CD4-positive, alpha-beta memory T cell (primary cell): Measurements from ENCODE around the gene SRD5A1. TPM values are rescaled to one million over a fixed set of nuclear protein-coding genes. Genes with fewer than 3 reads are reported as not detected.

Experiments
- CTCF ChIA-PET: fragments of 350-600 bp; sonication (Branson Sonifier 250); formaldehyde crosslinking; loops from one replicate; lab custom pipeline; 2021; ENCODE audit warnings: inconsistent platforms; ENCODE audit not compliant: partially characterized antibody; lab: Charles Lee
- POLR2A ChIA-PET: fragments of 350-600 bp; sonication (Branson Sonifier 250); formaldehyde crosslinking; loops from one replicate; lab custom pipeline; 2021; ENCODE audit not compliant: partially characterized antibody; lab: Charles Lee
- DNase-seq, 5 donors: peaks; one replicate each; pipeline versions ENCODE4 v3.0.0 to v3.0.0-alpha.2; 2020 to 2022; ENCODE audit warnings: mixed read lengths in 1 of 5
- H3K27ac ChIP-seq: one replicate; pipeline ENCODE4 v1.7.0; 2013; ENCODE audit warnings: low read depth, low read length
- H3K27me3 ChIP-seq: 2 replicates; pipeline ENCODE4 v1.7.0; 2013; ENCODE audit warnings: mild to moderate bottlenecking, low read length, moderate library complexity; ENCODE audit not compliant: insufficient read depth
- H3K36me3 ChIP-seq: 2 replicates; pipeline ENCODE4 v1.7.0; 2013; ENCODE audit warnings: mild to moderate bottlenecking, low read length, moderate library complexity; ENCODE audit not compliant: insufficient read depth
- H3K4me1 ChIP-seq: 2 replicates; pipeline ENCODE4 v1.7.0; 2013; ENCODE audit warnings: mild to moderate bottlenecking, low read length, moderate library complexity; ENCODE audit not compliant: insufficient read depth
- H3K4me3 ChIP-seq, 2 donors: one replicate each; pipeline ENCODE4 v1.7.0; 2013; ENCODE audit warnings: low read length in 2 of 2, mild to moderate bottlenecking in 1 of 2
- H3K9me3 ChIP-seq, 2 donors: one replicate each; pipeline ENCODE4 v1.7.0; 2013; ENCODE audit warnings: low read length in 2 of 2, control low read depth in 1 of 2; ENCODE audit not compliant: control insufficient read depth in 1 of 2
- H3K27ac Mint-ChIP-seq, 7 donors: one replicate each; pipeline ENCODE4 v1.8.0; 2020 to 2021; ENCODE audit warnings: mixed read lengths in 7 of 7, mild to moderate bottlenecking in 6 of 7, inconsistent platforms in 3 of 7, moderate library complexity in 3 of 7
- H3K27me3 Mint-ChIP-seq, 2 donors: one replicate each; pipeline ENCODE4 v1.8.0; 2020 to 2021; ENCODE audit warnings: mixed read lengths in 2 of 2
- H3K36me3 Mint-ChIP-seq, 2 donors: one replicate each; pipeline ENCODE4 v1.8.0; 2020 to 2021; ENCODE audit warnings: mixed read lengths in 2 of 2, inconsistent platforms in 1 of 2, mild to moderate bottlenecking in 1 of 2
- H3K4me1 Mint-ChIP-seq, 4 donors: one replicate each; pipeline ENCODE4 v1.8.0; 2020 to 2021; ENCODE audit warnings: mixed read lengths in 4 of 4, mild to moderate bottlenecking in 1 of 4
- H3K4me3 Mint-ChIP-seq, 8 donors: one replicate each; pipeline ENCODE4 v1.8.0; 2020 to 2021; ENCODE audit warnings: mixed read lengths in 8 of 8, mild to moderate bottlenecking in 7 of 8, moderate library complexity in 6 of 8, inconsistent platforms in 3 of 8
- H3K9me3 Mint-ChIP-seq, 8 donors: one replicate each; pipeline ENCODE4 v1.8.0; 2020 to 2021; ENCODE audit warnings: mixed read lengths in 8 of 8, mild to moderate bottlenecking in 5 of 8, inconsistent platforms in 3 of 8, moderate library complexity in 1 of 8
- intact Hi-C: fragments of 100-400 bp; cut with micrococcal nuclease; formaldehyde crosslinking; loops from one replicate; pipeline ENCODE4 v1.15.1; 2023
- polyA plus RNA-seq, 2 donors: library from polyadenylated mRNA; unstranded; fragments of 300-500 nt; fragmentation: Illumina TruSeq; gene quantifications; one replicate each; pipeline ENCODE4 v1.2.3, GENCODE V29; 2021
- total RNA-seq, 2 experiments: library from RNA; stranded (reverse); gene quantifications; one replicate each; pipeline ENCODE4 v1.2.3, GENCODE V29; 2021

Gene SRD5A1
- total and polyA plus RNA-seq, 4 experiments from 2014 or later: 5.4 to 11.2 (median 8.5) TPM

GRCh38 chr5:6720561-6720921, 87.3 kb downstream of the SRD5A1 start:
- no peak overlapping the region for H3K4me3 ChIP-seq
- CTCF ChIA-PET: no interaction called here
- H3K27me3 ChIP-seq: no peaks in the 10 kb centered on the region
- Mint-ChIP-seq H3K27ac (peak overlapping the region in 3 of 7 donors; percentile 53 to 91 (median 74)), H3K27me3 (no peaks in the 10 kb centered on the region), H3K36me3 (peaks cover 9 to 31% of the 10 kb centered on the region in 2 donors), H3K9me3 (no peaks in the 10 kb centered on the region), H3K4me3 (peak overlapping the region in 2 of 8 donors; percentile 46 to 59), H3K4me1 (peaks cover 70 to 98% (median 85%) of the 10 kb centered on the region in 4 donors)
- POLR2A ChIA-PET: no interaction called here
- H3K4me1 ChIP-seq: peaks cover 73% of the 10 kb centered on the region
- H3K27ac ChIP-seq: no peak overlapping the region
- H3K9me3 ChIP-seq: no peaks in the 10 kb centered on the region
- H3K36me3 ChIP-seq: peaks cover 11% of the 10 kb centered on the region
- no peak for DNase-seq
- intact Hi-C loops: no loop called here

- Histone ChIP-seq H3K4me1 (peaks cover 72% of the 10 kb centered on the region), H3K27me3 (no peaks in the 10 kb centered on the region), H3K4me3 (no peak overlapping the region), H3K9me3 (no peaks in the 10 kb centered on the region), H3K27ac (no peak overlapping the region), H3K36me3 (peaks cover 11% of the 10 kb centered on the region)
- peaks cover 67 to 98% (median 85%) of the 10 kb centered on the region in 4 donors for H3K4me1 Mint-ChIP-seq
- CTCF ChIA-PET: interaction anchor here (1.4 to 2.4 kb wide), 2 partner anchors 24 to 88 kb away, joined by 3 to 7 read pairs; partner anchors contain the start of genes NSUN2 and SRD5A1
- peak overlapping the region in 5 of 7 donors; percentile 40 to 79 (median 70) for H3K27ac Mint-ChIP-seq
- intact Hi-C loops: no loop called here
- H3K9me3 Mint-ChIP-seq: no peaks in the 10 kb centered on the region
- H3K4me3 Mint-ChIP-seq: peak overlapping the region in 6 of 8 donors; percentile 59 to 78 (median 72)
- POLR2A ChIA-PET: interaction anchor here (1.4 kb wide), 1 partner anchor 88 kb away, joined by 4 read pairs; the partner anchor contains the start of genes NSUN2 and SRD5A1
- H3K36me3 Mint-ChIP-seq: peaks cover 9 to 38% of the 10 kb centered on the region in 2 donors
- no peak for DNase-seq
- H3K27me3 Mint-ChIP-seq: no peaks in the 10 kb centered on the region
These were observed 88.2 kb downstream of the SRD5A1 start for GRCh38 chr5:6721442-6721841.

- H3K4me3 Mint-ChIP-seq: peak overlapping the region in 7 of 8 donors; percentile 55 to 73 (median 69)
- peaks cover 9 to 41% of the 10 kb centered on the region in 2 donors for H3K36me3 Mint-ChIP-seq
- ChIA-PET CTCF (interaction anchor here (1.3 to 2.4 kb wide), 3 partner anchors 13 to 89 kb away, joined by 3 to 7 read pairs (median 5); partner anchors contain the start of genes NSUN2 and SRD5A1), POLR2A (interaction anchor here (0.8 to 1.4 kb wide), 2 partner anchors 9 to 89 kb away, joined by 3 to 4 read pairs; partner anchors contain the start of genes NSUN2 and SRD5A1)
- Histone ChIP-seq H3K36me3 (peaks cover 11% of the 10 kb centered on the region), H3K27me3 (no peaks in the 10 kb centered on the region), H3K27ac (no peak overlapping the region), H3K4me1 (peaks cover 72% of the 10 kb centered on the region), H3K4me3 (no peak overlapping the region), H3K9me3 (no peaks in the 10 kb centered on the region)
- no peaks in the 10 kb centered on the region for H3K27me3 Mint-ChIP-seq
- H3K27ac Mint-ChIP-seq: peak overlapping the region in 6 of 7 donors; percentile 28 to 79 (median 54)
- intact Hi-C loops: no loop called here
- no peaks in the 10 kb centered on the region for H3K9me3 Mint-ChIP-seq
- peaks cover 68 to 98% (median 85%) of the 10 kb centered on the region in 4 donors for H3K4me1 Mint-ChIP-seq
- no peak for DNase-seq
These were observed 88.8 kb downstream of the SRD5A1 start for GRCh38 chr5:6722015-6722414.

- intact Hi-C loops: no loop called here
- POLR2A ChIA-PET: no interaction called here
- H3K27ac Mint-ChIP-seq: peak overlapping the region in 2 of 7 donors; percentile 30 to 75
- Histone ChIP-seq H3K27me3 (no peaks in the 10 kb centered on the region), H3K4me3 (no peak overlapping the region), H3K27ac (no peak overlapping the region), H3K36me3 (peaks cover 11% of the 10 kb centered on the region), H3K4me1 (peaks cover 72% of the 10 kb centered on the region), H3K9me3 (no peaks in the 10 kb centered on the region)
- no peak for DNase-seq
- H3K4me1 Mint-ChIP-seq: peaks cover 70 to 98% (median 86%) of the 10 kb centered on the region in 4 donors
- CTCF ChIA-PET: interaction anchor here (1.3 to 2.4 kb wide), 2 partner anchors 12 to 22 kb away, joined by 5 to 7 read pairs; no protein-coding TSS in a partner anchor
- peaks cover 12 to 43% of the 10 kb centered on the region in 2 donors for H3K36me3 Mint-ChIP-seq
- no peaks in the 10 kb centered on the region for H3K9me3 Mint-ChIP-seq
- H3K4me3 Mint-ChIP-seq: peak overlapping the region in 2 of 8 donors; percentile 24 to 49
- no peaks in the 10 kb centered on the region for H3K27me3 Mint-ChIP-seq
These were observed 90.0 kb downstream of the SRD5A1 start for GRCh38 chr5:6723122-6723815.

- CTCF ChIA-PET: interaction anchor here (2.4 kb wide), 1 partner anchor 21 kb away, joined by 7 read pairs; no protein-coding TSS in a partner anchor
These were observed 90.6 kb downstream of the SRD5A1 start for GRCh38 chr5:6723816-6724300.

More at GRCh38 chr5:6723816-6724300, 90.6 kb downstream of the SRD5A1 start:
- POLR2A ChIA-PET: no interaction called here
- peak overlapping the region in 4 of 8 donors; percentile 24 to 49 (median 40) for H3K4me3 Mint-ChIP-seq
- peaks cover 9 to 41% of the 10 kb centered on the region in 2 donors for H3K36me3 Mint-ChIP-seq
- peaks cover 66 to 97% (median 85%) of the 10 kb centered on the region in 4 donors for H3K4me1 Mint-ChIP-seq
- Histone ChIP-seq H3K27ac (no peak overlapping the region), H3K9me3 (no peaks in the 10 kb centered on the region), H3K27me3 (no peaks in the 10 kb centered on the region), H3K4me1 (peaks cover 73% of the 10 kb centered on the region), H3K4me3 (no peak overlapping the region), H3K36me3 (peaks cover 11% of the 10 kb centered on the region)
- DNase-seq: no peak
- H3K9me3 Mint-ChIP-seq: no peaks in the 10 kb centered on the region
- intact Hi-C loops: no loop called here
- H3K27ac Mint-ChIP-seq: peak overlapping the region in 5 of 7 donors; percentile 43 to 77 (median 55)
- no peaks in the 10 kb centered on the region for H3K27me3 Mint-ChIP-seq

Other genes with a start within 250 kb of the SRD5A1 start
- not detected for gene UBE2QL1, start 184.6 kb upstream of the SRD5A1 start, total RNA-seq
- not detected for gene UBE2QL1, start 184.6 kb upstream of the SRD5A1 start, polyA plus RNA-seq
- gene NSUN2, start 396 bp upstream of the SRD5A1 start, total RNA-seq: 10 to 100 TPM; 78.0 to 81.6 TPM
- gene NSUN2, start 396 bp upstream of the SRD5A1 start, polyA plus RNA-seq: 10 to 100 TPM; 22.6 to 42.6 TPM
- 10 to 100 TPM; 44.9 to 49.1 TPM for gene TENT4A, start 80.0 kb downstream of the SRD5A1 start, total RNA-seq
- 1 to 10 TPM in 1 of 2 donors, under 1 TPM in 1; 0.55 to 1.8 TPM for gene TENT4A, start 80.0 kb downstream of the SRD5A1 start, polyA plus RNA-seq